ENCODE results near the gene NEUROD2.

NEUROD2 gene

DNA sequence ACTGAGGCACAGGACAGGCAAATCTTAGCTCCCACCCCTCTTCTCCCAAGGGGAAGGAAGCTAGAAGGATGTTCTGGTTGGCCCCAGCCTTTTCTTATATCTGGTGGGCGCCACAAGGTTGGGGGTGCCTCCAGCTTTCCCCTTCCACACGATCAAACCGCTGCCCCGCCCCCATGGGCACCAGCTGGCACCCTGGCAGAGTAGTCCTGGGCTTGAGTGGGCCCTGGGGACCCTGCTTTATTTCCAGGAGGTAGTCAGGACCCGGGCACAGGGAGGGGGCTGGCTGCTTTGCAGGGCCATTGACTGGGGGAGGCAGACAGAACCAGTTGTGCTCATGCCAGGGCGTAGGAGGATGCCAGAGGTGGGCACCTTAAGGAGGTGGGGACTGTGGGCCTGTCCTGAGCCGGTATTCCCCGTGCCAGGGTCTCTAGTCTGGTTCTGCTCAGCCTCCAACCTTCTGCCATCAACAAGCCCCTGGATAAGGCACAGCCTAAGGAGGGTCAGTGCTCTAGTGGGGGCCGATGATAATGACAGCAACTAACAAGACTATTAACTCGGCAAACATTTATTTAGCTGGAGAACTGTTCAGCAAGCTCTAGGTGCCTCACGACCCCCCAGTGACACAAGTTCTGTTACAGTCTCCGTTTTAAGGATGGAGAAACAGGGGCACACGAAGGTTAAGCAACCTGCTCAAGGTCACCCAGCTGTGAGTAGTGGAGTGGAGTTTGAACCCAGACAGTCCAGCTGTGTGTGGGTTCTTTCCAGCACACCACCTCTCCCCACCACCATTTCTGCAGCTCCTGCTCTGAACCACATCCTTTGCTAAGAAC, 11.5 kb upstream of the NEUROD2 start:
- DNase-seq (ENCODE audit: low spot score) = no peak

DNA sequence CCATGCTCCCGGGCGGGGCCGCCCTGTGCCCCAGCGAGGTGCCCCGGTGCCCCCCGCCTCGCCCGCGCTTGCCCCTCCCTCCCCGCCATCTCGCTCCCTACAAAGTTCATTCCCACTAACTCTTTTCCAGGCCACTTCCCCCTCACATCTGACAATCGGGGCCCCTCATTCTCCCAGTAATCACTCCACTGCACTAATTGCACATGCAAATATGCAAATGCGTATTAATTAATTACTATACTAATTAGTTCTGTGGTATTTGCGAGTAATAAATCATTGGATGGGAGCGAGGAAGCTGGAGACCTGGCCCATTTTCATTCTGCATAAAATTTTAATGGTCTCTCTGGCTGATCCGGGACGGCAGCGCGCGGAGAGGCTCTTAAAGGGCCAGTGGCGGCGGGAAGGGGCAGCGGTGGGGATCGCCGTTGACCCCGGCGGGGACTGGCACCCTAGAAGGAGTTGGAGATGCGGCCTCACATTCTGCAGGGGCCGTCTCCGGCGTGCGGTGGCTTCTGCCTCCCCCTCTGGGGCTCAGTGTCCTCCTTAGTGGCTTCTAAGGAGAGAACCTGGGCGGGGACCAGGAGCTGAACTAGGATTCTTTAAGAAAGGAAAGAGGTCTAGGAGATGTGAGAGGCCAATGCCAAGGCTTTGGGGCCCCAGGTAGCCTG, 10.7 kb upstream of the NEUROD2 start:
- peak; percentile 71 for DNase-seq (ENCODE audit: low spot score)

DNA sequence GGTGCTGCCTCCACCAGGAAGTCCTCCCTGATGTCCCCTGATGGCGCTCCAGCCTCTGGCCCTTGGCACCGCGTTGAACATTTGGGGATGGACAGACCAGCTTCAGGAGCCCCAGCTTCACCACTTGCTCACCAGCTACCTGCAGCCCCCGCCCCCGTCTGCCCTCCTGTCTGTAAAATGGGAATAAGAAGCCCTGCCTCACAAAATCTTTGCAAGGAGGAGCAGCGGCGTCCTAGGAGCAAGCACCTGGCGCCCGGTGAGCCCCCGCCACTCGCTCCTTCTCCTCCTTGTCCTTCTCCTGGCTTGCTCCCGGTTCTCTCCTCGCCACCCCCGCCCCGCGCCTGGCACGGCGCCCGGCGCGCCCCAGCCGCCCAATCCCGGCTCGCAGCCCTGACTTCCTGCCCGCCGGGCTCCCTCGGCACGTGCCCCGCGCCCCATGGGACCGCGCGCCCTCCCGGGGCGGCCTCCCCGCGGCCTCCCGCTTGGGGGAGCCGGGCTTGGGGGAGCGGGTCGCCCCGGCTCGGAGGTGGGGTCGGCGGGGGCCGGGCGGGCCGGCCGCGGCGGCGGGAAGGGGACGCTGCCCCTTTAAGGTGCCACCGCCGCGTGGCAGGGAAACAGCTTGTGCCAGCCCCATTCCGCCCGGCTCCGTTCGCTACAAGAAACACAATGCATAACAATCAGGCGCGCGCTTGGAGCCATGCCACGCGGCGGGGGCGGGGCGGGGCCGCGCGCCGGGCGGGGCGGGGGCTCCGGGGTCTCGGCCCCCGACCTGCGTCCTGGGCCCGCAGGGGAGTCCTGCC, 9.9 kb upstream of the NEUROD2 start:
- peak; percentile 97 for DNase-seq (ENCODE audit: low spot score)

DNA sequence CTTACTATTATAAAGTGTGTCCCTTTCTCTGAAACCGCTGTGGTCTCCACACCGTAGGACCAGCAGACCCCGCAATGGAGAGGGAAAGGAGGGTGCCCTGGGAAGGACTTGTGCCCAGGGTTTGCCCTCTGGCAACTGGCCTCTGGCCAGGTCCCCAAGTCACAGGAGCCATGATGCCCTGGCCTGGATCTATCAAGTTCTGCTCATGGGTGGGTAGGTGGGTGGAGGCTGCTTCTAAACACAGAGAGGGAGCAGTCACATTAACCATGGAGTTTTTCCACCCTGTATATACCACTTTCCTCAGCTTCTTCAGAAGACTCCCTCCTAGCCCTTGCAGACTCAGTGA, 9.4 kb upstream of the NEUROD2 start:
- no peak for DNase-seq (ENCODE audit: low spot score)

DNA sequence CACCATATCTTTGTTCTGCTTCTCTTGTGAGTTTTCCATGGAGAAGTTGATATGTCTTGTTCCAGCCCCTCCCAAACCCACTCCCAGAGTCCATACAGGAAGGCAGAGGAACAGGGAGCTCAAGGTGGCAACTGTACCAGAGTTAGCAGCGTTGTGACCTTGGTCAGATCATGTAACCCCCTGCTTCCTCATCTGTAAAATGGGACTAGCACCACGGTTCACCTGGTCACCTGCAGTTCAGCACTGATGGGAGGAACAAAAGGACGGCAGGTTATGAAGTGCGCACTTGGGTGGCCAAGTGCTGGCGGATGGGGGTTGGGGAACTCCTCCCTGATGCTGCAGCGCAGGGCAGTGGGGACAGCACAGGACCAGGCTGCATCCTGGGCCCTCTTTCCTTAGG, 7.7 kb upstream of the NEUROD2 start:
- no peak for DNase-seq (ENCODE audit: low spot score)

DNA sequence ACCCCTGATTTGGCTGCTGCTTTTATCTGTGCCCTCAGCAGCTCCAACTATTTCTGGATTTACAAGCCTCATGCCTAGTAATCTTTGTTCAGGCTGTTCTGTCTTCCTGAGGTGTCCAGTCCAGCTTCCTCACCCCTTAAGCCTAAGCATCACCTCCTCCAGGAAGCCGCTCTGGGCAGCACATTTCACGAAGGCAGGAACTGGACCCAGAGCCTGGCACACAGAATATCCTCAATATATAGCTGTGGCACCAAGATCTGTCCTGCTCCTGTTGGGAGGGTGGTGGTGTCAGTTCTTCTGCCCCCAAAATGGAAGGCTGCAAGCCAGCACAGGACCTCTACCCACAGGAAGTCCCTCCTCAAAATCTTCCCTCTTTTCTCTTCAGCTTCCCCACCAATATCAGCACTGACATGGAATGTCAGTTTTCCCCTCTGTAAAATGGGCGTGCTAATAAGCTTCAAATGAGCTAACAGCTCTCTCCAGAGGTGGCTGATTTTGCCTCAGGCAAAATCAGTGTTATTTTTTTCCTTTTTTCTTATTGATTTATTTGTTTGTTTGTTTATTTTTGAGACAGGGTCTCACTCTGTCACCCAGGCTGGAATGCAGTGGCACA, 6.9 kb upstream of the NEUROD2 start:
- DNase-seq (ENCODE audit: low spot score) = no peak

DNA sequence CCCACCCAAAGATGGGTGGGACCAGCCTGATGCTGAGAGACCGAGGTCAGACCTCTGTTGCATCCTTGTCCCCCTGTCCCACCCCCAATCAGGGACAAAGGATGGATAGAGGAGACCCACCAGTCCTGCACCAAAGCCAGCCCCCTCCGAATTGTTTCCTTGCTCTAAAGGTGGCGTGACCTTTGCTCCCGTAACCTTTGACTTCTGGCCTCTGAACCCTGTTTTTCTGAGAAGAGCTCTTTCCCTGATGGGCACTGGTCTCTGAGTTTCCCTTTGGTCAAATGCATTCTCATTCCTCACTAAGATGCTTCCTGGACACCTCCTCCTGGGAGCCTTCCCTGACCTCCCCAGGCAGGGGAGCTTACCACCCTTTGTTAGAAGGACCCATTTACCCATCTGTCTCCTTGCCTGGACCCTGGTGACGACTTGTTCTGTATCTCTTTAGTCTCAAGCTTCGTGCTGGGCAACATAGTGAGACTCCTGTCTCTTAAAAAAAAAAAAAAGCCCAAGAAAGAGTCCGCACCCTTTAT, 5.3 kb upstream of the NEUROD2 start:
- DNase-seq (ENCODE audit: low spot score) = no peak

DNA sequence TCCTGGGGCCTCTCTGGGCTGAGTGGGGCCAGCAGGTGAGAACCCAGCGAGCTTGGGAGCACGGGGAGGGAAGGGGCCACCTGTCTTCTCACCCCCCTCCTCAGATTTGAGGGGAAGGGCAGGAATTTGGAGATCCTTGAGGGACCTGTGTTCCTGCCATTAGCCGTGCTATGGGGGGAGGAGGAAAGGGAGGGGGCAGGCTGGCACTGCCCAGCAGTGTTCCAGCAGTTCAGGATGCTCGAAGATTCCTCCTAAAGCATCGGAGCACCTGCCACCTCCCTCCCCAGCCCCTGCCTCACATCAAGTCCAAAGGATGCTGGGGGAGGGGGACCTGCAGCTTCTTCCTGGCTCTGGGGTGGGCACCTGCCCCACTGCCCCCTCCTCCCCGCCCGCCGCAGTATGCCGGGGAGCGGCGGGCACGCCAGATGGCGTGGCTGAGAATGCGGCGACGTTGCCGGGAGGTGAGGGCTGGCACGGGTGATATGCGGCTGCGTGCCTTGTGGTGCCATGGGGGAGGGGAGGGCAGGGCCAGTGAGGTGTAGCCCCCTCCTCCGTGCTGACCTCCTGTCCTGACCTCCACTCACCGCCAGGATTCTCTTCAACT, 4.7 kb upstream of the NEUROD2 start:
- DNase-seq (ENCODE audit: low spot score) = peak; percentile 75

DNA sequence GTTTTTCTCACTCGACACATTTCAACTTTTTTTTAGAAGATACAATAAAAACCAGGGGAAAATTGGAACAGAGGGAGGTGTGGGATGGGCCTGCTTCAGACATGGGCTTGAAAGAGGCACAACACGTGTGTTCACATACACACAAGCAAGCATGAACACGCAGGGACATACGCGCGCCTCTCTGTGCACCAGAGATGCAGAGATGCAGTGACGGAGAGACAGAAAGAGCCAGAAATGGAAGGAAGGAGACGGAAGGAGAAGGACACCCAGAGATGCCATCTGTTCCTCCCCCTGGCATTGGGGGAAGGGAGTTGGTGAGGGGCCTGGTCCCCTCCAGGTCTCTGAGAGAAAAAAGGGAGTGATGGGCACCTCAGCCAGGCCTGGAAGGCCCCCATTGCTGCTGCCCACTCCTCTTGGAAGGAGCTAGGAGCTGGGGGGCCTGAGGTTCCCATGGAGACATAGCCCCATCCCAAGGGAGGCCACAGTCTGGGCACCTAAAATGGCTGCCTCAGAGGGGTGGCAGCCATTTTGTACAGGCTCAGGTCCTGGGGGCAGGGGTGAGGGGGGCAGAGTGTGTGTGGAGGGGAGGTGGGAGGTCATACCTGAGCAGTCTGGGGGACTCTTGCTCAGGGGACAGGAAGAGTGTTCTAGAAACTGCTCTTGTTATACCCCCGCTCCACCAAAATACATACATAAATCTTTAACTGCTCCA, 3.8 kb upstream of the NEUROD2 start:
- no peak for DNase-seq (ENCODE audit: low spot score)

DNA sequence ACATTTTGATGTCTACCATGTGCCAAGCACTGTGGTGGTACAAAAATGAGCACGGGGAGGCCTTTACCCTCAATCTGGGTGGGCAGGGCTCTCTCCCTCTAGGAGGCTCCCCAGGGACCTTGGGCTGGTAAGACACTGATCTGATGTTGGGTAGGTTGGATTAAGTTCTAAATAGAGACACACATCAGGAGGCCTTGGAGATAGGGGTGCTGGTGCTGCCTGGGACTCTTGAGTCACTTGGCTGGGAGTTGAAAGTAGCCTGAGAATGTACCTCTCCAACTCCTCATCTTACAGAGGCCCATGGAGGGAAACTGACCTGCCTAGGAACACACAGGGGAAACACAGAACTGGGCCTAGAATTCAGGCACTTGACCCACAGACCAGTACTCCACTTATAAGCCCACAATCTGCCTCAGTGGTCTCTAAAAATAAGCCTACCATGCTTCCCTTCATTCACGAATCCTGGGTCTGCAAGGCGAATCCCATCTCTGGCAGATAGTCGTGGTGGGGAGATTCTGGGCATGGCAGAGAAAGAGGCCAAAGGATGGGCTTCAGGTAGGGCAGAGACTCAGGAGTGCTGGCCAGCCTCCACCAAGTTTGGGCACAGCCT, 1.8 kb upstream of the NEUROD2 start:
- no peak for DNase-seq (ENCODE audit: low spot score)

DNA sequence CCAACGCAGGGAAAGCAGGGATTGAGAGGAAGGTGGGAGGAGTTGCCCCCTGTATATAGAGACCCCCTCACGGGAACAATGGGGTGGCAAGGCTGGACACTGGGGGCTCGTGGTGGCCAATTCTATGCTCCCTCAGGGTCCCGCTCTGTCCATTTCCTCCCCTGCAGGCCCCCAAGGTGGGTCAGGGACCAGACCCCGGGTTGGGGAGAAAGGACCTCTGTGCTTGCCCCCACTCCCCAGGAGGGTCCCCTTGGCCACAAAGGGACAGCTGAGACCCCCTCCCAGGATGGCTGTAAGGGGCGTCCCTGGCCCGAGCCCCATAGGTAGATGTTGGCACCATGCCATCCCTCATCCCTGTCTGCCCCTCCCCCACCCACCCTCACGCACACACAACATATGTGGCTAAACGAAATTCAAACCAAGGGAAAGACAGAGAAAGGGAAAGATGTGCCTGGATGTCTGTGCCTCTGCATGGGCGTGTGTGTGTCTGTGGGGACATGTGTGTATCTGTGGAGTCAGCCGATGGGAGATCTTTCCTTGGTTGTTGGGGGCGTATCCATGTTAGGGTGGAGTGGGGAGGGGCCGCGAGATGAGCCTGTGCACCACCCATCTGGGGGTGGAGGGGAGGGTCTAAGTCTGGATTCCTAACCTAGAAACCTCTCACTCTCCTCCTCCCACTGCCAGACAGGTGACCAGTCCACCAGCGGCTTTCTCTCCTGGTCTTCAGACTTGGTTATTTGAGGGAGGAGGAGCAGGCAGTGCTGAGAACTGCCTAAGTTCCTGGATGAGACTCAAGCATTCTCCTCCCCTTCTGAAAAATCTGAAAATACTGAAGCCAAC, 642 bp upstream of the NEUROD2 start:
- peak; percentile 84 for DNase-seq (ENCODE audit: low spot score)

DNA sequence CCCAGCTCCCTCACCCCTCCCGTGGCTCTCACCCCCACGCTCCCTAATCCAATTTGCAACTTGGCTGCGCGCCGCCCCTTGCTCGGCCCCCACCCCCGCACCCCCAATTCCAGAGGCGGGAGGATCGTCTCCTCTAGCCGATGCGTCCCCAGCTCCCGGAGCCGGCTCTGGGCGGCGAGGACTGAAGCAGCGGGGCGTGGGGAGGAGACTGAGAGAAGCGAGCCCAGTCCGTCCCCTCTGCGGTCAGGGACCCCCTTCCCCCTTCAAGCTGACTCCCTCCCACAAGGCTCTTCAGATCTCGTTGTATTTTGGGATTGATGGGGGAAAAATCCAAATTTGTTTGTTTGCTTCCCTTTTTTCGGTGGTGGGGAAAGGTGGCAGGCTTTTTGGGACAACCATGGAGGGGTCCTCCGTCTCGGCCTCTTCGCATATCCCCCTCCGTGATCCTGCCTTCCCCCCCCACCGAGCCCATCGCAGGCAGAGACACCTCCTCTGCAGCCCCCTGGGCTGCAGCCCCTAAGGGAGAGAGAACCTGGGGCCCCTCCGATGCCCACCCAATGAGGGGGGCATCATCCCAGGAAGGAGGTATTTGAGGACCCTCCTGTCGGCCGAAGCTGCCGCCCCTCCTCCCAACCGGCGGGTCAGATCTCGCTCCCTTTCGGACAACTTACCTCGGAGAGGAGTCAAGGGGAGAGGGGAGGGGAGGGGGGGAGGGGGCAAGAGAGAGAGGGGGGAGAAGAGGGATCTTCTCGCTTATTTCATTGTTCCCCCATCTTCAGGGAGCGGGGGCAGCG, 466 bp downstream of the NEUROD2 start:
- peak; percentile 74 for DNase-seq (ENCODE audit: low spot score)

DNA sequence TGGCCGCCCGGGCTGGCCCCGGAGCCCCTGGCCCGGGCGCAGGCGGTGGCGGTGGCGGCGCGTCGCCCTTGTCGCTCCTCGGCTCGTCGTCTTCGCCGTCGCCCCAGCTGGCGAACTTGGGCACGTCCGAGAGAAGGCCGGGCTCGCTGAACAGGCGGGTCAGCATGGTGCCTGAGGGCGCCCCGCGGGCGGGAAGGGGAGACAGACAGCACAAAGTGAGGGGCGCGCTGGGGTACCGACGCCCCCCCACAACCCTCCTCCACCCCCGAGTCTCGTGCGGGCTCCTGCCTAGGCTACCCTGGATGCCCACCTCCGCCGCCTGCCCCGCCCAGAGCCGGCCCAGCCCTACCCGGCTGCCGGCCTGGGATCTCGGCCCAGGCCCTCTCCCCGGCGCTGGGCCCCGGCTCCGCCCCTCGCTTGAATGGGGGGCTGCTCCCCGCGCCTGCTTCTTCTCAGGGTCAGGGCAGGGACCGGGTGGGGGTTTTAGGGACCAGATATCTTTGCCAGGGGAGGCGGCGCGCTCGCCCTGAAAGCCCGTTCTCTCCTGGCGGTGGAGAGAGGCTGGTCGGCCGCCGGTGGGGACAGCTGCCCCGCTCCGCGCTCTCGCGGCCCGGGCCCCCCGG, 1.2 kb downstream of the NEUROD2 start:
- peak; percentile 76 for DNase-seq (ENCODE audit: low spot score)

DNA sequence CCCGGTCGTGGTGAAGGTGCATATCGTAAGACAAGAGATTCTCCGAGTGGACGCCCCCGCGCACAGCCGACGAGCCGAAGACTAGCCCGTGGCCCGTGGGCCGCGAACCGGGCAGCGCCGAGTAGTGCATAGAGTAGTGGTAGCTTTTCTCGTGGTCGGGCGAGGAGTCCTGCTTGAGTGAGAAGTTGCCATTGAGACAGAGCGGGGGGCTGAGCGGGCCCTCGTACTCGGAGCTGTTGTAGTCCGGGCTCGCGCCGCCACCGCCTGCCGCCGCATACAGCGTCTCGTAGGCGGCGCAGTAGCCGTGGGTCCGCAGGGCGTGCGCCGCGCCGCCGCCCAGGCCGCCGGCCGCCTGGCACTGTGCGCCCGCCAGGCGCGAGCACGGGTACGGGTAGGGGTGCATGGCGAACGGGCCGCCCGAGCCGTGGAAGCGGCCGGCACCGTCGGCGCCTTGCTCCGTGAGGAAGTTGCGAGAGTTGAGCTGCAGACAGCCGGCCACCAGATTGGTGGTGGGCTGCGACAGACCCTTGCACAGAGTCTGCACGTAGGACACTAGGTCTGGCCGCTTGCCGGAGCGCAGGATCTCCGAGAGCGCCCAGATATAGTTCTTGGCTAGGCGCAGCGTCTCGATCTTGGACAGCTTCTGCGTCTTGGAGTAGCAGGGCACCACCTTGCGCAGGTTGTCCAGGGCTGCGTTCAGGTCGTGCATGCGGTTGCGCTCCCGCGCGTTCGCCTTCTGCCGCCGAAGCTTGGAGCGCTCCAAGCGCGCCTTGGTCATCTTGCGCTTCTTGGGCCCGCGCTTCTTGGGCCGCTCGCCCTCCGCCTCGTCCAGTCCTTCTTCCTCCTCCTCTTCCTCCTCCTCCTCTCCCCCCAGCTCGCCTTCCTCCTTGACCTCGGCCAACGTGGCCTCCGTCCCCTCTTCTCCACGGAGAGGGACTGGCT, 2.0 kb downstream of the NEUROD2 start:
- peak; percentile 51 for DNase-seq (ENCODE audit: low spot score)

DNA sequence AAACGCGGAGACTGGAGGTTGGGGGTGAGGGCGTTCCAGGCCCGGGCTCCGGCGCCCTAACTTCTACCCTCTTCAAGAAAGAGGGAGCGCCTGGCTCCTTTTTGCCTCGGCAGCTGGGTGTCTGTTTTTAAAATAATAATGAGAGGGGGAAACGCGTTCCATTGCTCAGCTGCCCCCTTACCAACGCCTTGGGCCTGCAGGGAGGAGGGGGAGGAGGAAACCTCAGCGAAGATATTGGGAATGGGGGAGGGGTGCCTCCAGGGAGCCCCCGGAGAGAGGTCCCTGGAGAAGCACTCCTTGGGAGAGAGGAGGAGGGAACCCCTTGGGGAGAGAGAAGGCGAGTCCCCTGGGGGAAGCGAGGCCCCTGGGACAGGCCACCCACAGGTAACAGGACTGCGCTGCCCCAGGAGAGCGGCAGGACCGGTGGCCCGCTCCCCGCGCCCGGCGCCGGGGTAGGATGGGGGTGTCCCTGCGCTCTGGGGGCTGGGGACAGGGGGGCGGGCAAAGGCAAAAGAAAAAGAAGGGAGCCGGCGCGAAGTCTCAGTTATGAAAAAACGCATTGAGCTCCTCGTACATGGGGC, 2.7 kb downstream of the NEUROD2 start:
- peak; percentile 66 for DNase-seq (ENCODE audit: low spot score)

DNA sequence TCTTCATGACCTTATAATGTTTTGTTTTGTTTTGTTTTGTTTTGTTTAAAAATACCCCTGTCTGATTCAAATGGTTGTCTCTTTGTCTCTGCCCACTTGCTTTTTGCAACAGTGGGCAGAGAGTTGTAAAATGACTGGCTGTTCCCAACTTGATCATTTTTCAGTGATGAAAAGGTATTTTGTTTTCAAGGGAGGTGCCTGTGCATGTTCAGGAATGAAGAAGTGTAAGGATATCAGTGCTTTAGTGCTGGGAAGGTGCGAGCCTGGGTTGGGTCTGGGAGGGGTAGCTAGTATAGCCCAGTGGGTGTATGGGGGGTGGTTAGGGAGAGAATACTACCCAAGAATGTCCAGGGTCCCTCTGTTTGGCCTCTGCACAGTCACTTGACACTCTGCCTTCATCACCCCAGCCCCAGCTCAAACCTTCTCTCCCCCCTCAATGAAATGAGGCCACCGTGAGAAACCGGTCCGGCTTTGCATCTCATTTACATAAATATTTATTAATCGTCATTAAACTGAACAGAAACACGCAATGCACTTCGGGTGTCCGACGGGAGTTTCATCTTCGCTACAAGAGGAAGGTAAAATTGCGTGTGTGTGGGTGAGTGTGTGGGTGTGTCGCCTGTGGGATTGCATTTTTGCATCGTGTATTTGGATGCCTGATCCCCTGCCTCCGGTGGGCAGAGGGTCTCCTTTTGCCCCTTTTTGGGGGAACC, 4.3 kb downstream of the NEUROD2 start:
- no peak for DNase-seq (ENCODE audit: low spot score)
